Sciatic nerve (tissue), 2 donors: ENCODE data around the gene ATP9A. TPM values are rescaled to one million over a fixed set of nuclear protein-coding genes. Genes with fewer than 3 reads are reported as not detected.
A peak's percentile ranks its signal among the peaks of the same experiment; 100 is the strongest.
"Not testable (repeated sequence)": the region's sequence is repeated elsewhere in the genome, so short reads cannot be mapped to it uniquely, and the experiment has no call there.

Experiments
- ATAC-seq: fragments of 200-7000 bp; cut with Tn5 transposase; one replicate; pipeline ENCODE4 v1.9.1; 2020; ENCODE audit warnings: mild to moderate bottlenecking, moderate library complexity
- DNase-seq: peaks from one replicate; pipeline ENCODE4 v3.0.0-alpha.2; 2020; ENCODE audit warnings: low spot score
- intact Hi-C: fragments of 100-400 bp; cut with DNase I; formaldehyde crosslinking; loops from one replicate; pipeline ENCODE4 v1.14.2; 2022
- total RNA-seq: library from RNA; stranded (reverse); fragmentation: NEBNext Ultra II Directional; extraction: Animal tissue kit (Norgen Biotek cat#: 25700); gene quantifications from one replicate; pipeline ENCODE4 v1.2.1, GENCODE V29; 2021
- donor health status: DM: no; HTN: no; CAD: no.
- donor health status: DM: no; HTN: no; CAD: no.

Gene ATP9A
- total RNA-seq, 1 donor from 2014 or later: 42.8 TPM

GRCh38 chr20:51577432-51578144, 190.6 kb downstream of the ATP9A start:
- DNase-seq (no peak), ATAC-seq (no peak)
- intact Hi-C loops: no loop called here

- DNase-seq (no peak), ATAC-seq (no peak)
- intact Hi-C loops: no loop called here
Measured at GRCh38 chr20:51575486-51575885, 192.7 kb downstream of the ATP9A start.

- DNase-seq (no peak), ATAC-seq (no peak)
- intact Hi-C loops: no loop called here
Measured at GRCh38 chr20:51574248-51575033, 193.7 kb downstream of the ATP9A start.

- peak; percentile 80 for DNase-seq
- ATAC-seq: peak; percentile 93
- intact Hi-C loops: no loop called here
Measured at GRCh38 chr20:51573576-51574243, 194.5 kb downstream of the ATP9A start.

GRCh38 chr20:51571460-51571794, 196.8 kb downstream of the ATP9A start:
- DNase-seq: no peak
- intact Hi-C loops: no loop called here
- no peak for ATAC-seq

- ATAC-seq: peak; percentile 72
- intact Hi-C loops: no loop called here
Measured at GRCh38 chr20:51570739-51571459, 197.3 kb downstream of the ATP9A start.

GRCh38 chr20:51569815-51570738, 198.1 kb downstream of the ATP9A start:
- DNase-seq (no peak), ATAC-seq (peak; percentile 53)
- intact Hi-C loops: no loop called here

More at GRCh38 chr20:51570739-51571459, 197.3 kb downstream of the ATP9A start:
- peak; percentile 70 for DNase-seq

- ATAC-seq, intact Hi-C loops, DNase-seq: not testable (repeated sequence)
Measured at GRCh38 chr20:51568533-51568932, 199.7 kb downstream of the ATP9A start.

GRCh38 chr20:51567622-51568021, 200.6 kb downstream of the ATP9A start:
- intact Hi-C loops: no loop called here
- no peak for ATAC-seq
- DNase-seq: no peak

GRCh38 chr20:51566594-51566993, 201.6 kb downstream of the ATP9A start:
- DNase-seq (no peak), ATAC-seq (no peak)
- intact Hi-C loops: no loop called here

- ATAC-seq (no peak), DNase-seq (no peak)
- intact Hi-C loops: no loop called here
Measured at GRCh38 chr20:51565298-51566144, 202.7 kb downstream of the ATP9A start.

- DNase-seq (peak; percentile 76), ATAC-seq (peak; percentile 65)
- intact Hi-C loops: no loop called here
Measured at GRCh38 chr20:51563486-51564332, 204.5 kb downstream of the ATP9A start.

GRCh38 chr20:51563174-51563485, 205.1 kb downstream of the ATP9A start:
- intact Hi-C loops: no loop called here
- no peak for DNase-seq
- peak; percentile 32 for ATAC-seq

GRCh38 chr20:51562332-51563173, 205.6 kb downstream of the ATP9A start:
- DNase-seq (peak; percentile 93), ATAC-seq (peak; percentile 90)
- intact Hi-C loops: no loop called here

GRCh38 chr20:51562027-51562331, 206.2 kb downstream of the ATP9A start:
- no peak for DNase-seq
- no peak for ATAC-seq
- intact Hi-C loops: no loop called here
